SK-N-SH (cell line): ENCODE results near the gene ZBTB7B. TPM values are rescaled to one million over a fixed set of nuclear protein-coding genes. Genes with fewer than 3 reads are reported as not detected.
A peak's percentile ranks its signal among the peaks of the same experiment; 100 is the strongest.

Source experiments
- CTCF ChIA-PET: fragments of 300-600, 350-600 bp; formaldehyde crosslinking; extraction: SDS; loops from one replicate; lab custom pipeline; 2021; lab: Yijun Ruan, JAX
- POLR2A ChIA-PET: fragments of 350-600 bp; sonication (Branson Sonifier 250); formaldehyde crosslinking; extraction: SDS; loops from one replicate; lab custom pipeline; 2020; ENCODE audit warnings: antibody characterized with exemption, inconsistent platforms; lab: Yijun Ruan, JAX
- DNase-seq: peaks from one replicate; pipeline ENCODE4 v3.0.0; 2012
- H2AFZ ChIP-seq: fragments of 200-600 bp; sonication (generic); 2 replicates; pipeline ENCODE4 v1.8.1; 2016; ENCODE audit warnings: antibody characterized with exemption, mild to moderate bottlenecking, low read depth
- H3F3A ChIP-seq: fragments of 200-600 bp; sonication (generic); replicated peaks from 2 replicates; pipeline ENCODE3; 2016; ENCODE audit warnings: antibody characterized with exemption, mild to moderate bottlenecking; ENCODE audit not compliant: insufficient read depth
- H3K27ac ChIP-seq, 2 experiments: fragments of 200-500 bp in 1 of 2; fragments of 200-600 bp in 1 of 2; sonication (Bioruptor generic) in 1 of 2; sonication (generic), shearing (Covaris generic) in 1 of 2; 2 replicates each; pipeline versions ENCODE4 v1.5.1 to v1.6.1; 2014 to 2016; ENCODE audit warnings: low read depth in 2 of 2, inconsistent platforms in 1 of 2, low read length in 1 of 2, mild to moderate bottlenecking in 1 of 2, mixed read lengths in 1 of 2
- H3K27me3 ChIP-seq: fragments of 200-600 bp; sonication (generic), shearing (Covaris generic); 2 replicates; pipeline ENCODE4 v1.6.1; 2016; ENCODE audit warnings: mixed run types; ENCODE audit not compliant: insufficient read depth
- H3K36me3 ChIP-seq, 2 experiments: fragments of 200-500 bp in 1 of 2; fragments of 200-600 bp in 1 of 2; sonication (Bioruptor generic) in 1 of 2; sonication (generic) in 1 of 2; replicated peaks in 1 of 2; 2 replicates each; pipeline versions ENCODE3 to v1.5.1; 2014 to 2016; ENCODE audit warnings: low read length in 1 of 2, mild to moderate bottlenecking in 1 of 2; ENCODE audit not compliant: insufficient read depth in 2 of 2, control insufficient read depth in 1 of 2
- H3K4me1 ChIP-seq, 2 experiments: fragments of 200-500 bp in 1 of 2; fragments of 200-600 bp in 1 of 2; sonication (Bioruptor generic) in 1 of 2; sonication (generic), shearing (Covaris generic) in 1 of 2; 2 replicates each; pipeline versions ENCODE4 v1.5.1 to v1.6.1; 2014 to 2016; ENCODE audit warnings: low read depth in 1 of 2, low read length in 1 of 2, mixed run types in 1 of 2; ENCODE audit not compliant: insufficient read depth in 2 of 2, control insufficient read depth in 1 of 2
- H3K4me2 ChIP-seq: fragments of 200-600 bp; sonication (generic), shearing (Covaris generic); 2 replicates; pipeline ENCODE4 v1.6.1; 2017; ENCODE audit warnings: mixed run types
- H3K4me3 ChIP-seq, 2 experiments: fragments of 200-500 bp in 1 of 2; fragments of 200-600 bp in 1 of 2; sonication (Bioruptor generic) in 1 of 2; sonication (generic), shearing (Covaris generic) in 1 of 2; 2 replicates each; pipeline versions ENCODE4 v1.5.1 to v1.8.1; 2014 to 2016; ENCODE audit warnings: low read depth in 2 of 2, inconsistent platforms in 1 of 2, low read length in 1 of 2, mild to moderate bottlenecking in 1 of 2, mixed read lengths in 1 of 2, moderate library complexity in 1 of 2
- H3K79me2 ChIP-seq: fragments of 200-600 bp; sonication (generic); 2 replicates; pipeline ENCODE4 v1.8.1; 2017; ENCODE audit warnings: mild to moderate bottlenecking; ENCODE audit not compliant: insufficient read depth
- H3K9ac ChIP-seq: fragments of 200-600 bp; sonication (generic); 2 replicates; pipeline ENCODE4 v1.6.1; 2017; ENCODE audit warnings: mixed run types
- H3K9me2 ChIP-seq: fragments of 200-600 bp; sonication (generic); 2 replicates; pipeline ENCODE4 v1.6.1; 2017; ENCODE audit warnings: mixed run types
- H3K9me3 ChIP-seq: fragments of 200-600 bp; sonication (generic); 2 replicates; pipeline ENCODE4 v1.6.1; 2017; ENCODE audit warnings: mixed run types, mild to moderate bottlenecking, moderate library complexity
- H4K20me1 ChIP-seq: fragments of 200-600 bp; sonication (generic); 2 replicates; pipeline ENCODE4 v1.6.1; 2017; ENCODE audit warnings: mild to moderate bottlenecking, mixed run types; ENCODE audit not compliant: insufficient read depth
- EP300 ChIP-seq, 2 experiments: IDR thresholded peaks; 2 replicates each; pipeline versions ENCODE4 v1.4.0 to v1.6.1; 2012; ENCODE audit warnings: borderline replicate concordance in 1 of 2, low read depth in 1 of 2, low read length in 1 of 2
- FOSL2 ChIP-seq: IDR thresholded peaks from 2 replicates; pipeline ENCODE4 v1.4.0; 2012; ENCODE audit warnings: low read depth, mild to moderate bottlenecking, moderate library complexity, borderline replicate concordance
- FOXM1 ChIP-seq: IDR thresholded peaks from 2 replicates; pipeline ENCODE4 v1.4.0; 2012; ENCODE audit warnings: low read depth, mild to moderate bottlenecking
- GABPA ChIP-seq: IDR thresholded peaks from 2 replicates; pipeline ENCODE4 v1.4.0; 2012; ENCODE audit warnings: low read depth, mild to moderate bottlenecking
- GATA2 ChIP-seq: sonication (generic); formaldehyde crosslinking; IDR thresholded peaks from 2 replicates; pipeline ENCODE4 v1.5.0; 2020; ENCODE audit warnings: mild to moderate bottlenecking, missing genetic modification reagents
- MEF2A ChIP-seq: IDR thresholded peaks from 2 replicates; pipeline ENCODE4 v1.4.0; 2012; ENCODE audit warnings: low read depth, borderline replicate concordance
- POLR2AphosphoS5 ChIP-seq: IDR thresholded peaks from 2 replicates; pipeline ENCODE4 v1.6.1; 2012; ENCODE audit warnings: low read depth, low read length
- RAD21 ChIP-seq: IDR thresholded peaks from 2 replicates; pipeline ENCODE4 v1.6.1; 2012; ENCODE audit warnings: mild to moderate bottlenecking, low read length
- REST ChIP-seq: IDR thresholded peaks from 2 replicates; pipeline ENCODE4 v1.6.1; 2012; ENCODE audit warnings: mild to moderate bottlenecking, low read depth, low read length, moderate library complexity
- TAF1 ChIP-seq: IDR thresholded peaks from 2 replicates; pipeline ENCODE4 v1.6.1; 2012; ENCODE audit warnings: low read depth, mild to moderate bottlenecking, low read length, moderate library complexity, borderline replicate concordance
- TCF12 ChIP-seq: IDR thresholded peaks from 2 replicates; pipeline ENCODE4 v1.4.0; 2012
- TEAD4 ChIP-seq: IDR thresholded peaks from 2 replicates; pipeline ENCODE4 v1.4.0; 2012; ENCODE audit warnings: mild to moderate bottlenecking, borderline replicate concordance; ENCODE audit not compliant: insufficient read depth
- USF1 ChIP-seq: IDR thresholded peaks from 2 replicates; pipeline ENCODE4 v1.4.0; 2012; ENCODE audit warnings: low read depth, borderline replicate concordance
- USF2 ChIP-seq: fragments of 150-350 bp; IDR thresholded peaks from 2 replicates; pipeline ENCODE4 v1.6.1; 2017; ENCODE audit warnings: antibody characterized with exemption, low read length, low read depth, borderline replicate concordance
- WGBS: methylation state at CpG from one replicate; pipeline ENCODE4 v1.1.6; 2017; ENCODE audit warnings: low lambda C conversion rate; 5-methylcytosine and 5-hydroxymethylcytosine counted together
- polyA plus RNA-seq, 3 experiments: library from polyadenylated mRNA; depleted of rRNA; stranded (reverse); fragments of >200 nt; gene quantifications; 2 replicates each; pipeline ENCODE4 v1.2.3, GENCODE V29; 2012
- TF ChIP-seq, protein P1 (sequence below): fragments of 200-600 bp; sonication (generic); IDR thresholded peaks from 2 replicates; pipeline ENCODE4 v1.6.1; 2017; ENCODE audit warnings: antibody characterized with exemption, mild to moderate bottlenecking, moderate library complexity
- TF ChIP-seq, protein P2 (sequence below): IDR thresholded peaks from 2 replicates; pipeline ENCODE4; 2012

The ZBTB7B gene
- polyA plus RNA-seq (2012; rRNA removed) = 15.7 and 22.1 TPM in 2 replicates
- polyA plus RNA-seq (2012; cell fraction: cytosol; rRNA removed) = 5.6 and 9.5 TPM in 2 replicates
- polyA plus RNA-seq (2012; cell fraction: nucleus; rRNA removed) = 51.6 and 52.3 TPM in 2 replicates

- no peak for DNase-seq
- WGBS = under 1% methylated on average over 20 of the region's 35 CpGs
- H3K9ac ChIP-seq = peak within 1 kb of the TSS; percentile 86
- H4K20me1 ChIP-seq = no peaks in the 10 kb centered on the region; the same call in 1 of the 2 replicates
- peak within 1 kb of the TSS; percentile 92 to 96 for H3K27ac ChIP-seq
- peak within 1 kb of the TSS; percentile 70; the same call in 1 of the 2 replicates for H2AFZ ChIP-seq
- peaks cover 0 to 5% of the 10 kb centered on the region in 2 experiments for H3K36me3 ChIP-seq
- POLR2A ChIA-PET = no interaction called here
- H3K4me1 ChIP-seq = peaks cover 19 to 33% of the 10 kb centered on the region in 2 experiments
- H3K4me3 ChIP-seq = peak within 1 kb of the TSS; percentile 79 to 95
- H3K27me3 ChIP-seq = no peaks in the 10 kb centered on the region
- H3K9me3 ChIP-seq = no peaks in the 10 kb centered on the region
- H3K9me2 ChIP-seq = no peaks in the 10 kb centered on the region
- H3K4me2 ChIP-seq = peak within 1 kb of the TSS; percentile 100
- peaks cover 37% of the 10 kb centered on the region for H3K79me2 ChIP-seq
- TF ChIP-seq TAF1 (no peak), TEAD4 (no peak), FOSL2 (no peak), TCF12 (no peak)
- CTCF ChIA-PET = interaction anchor here (1.4 to 14.0 kb wide), 8 partner anchors 12 to 89 kb away, joined by 4 to 640 read pairs (median 10); partner anchors contain the start of genes CKS1B, FLAD1, PBXIP1 and PYGO2
- peaks cover 27% of the 10 kb centered on the region for H3F3A ChIP-seq
Measured at GRCh38 chr1:155002464-155003226, at the start of gene ZBTB7B. Gene ZBTB7B, plus strand, starts transcription at chr1:155002802. Its CDS starts 11,859 bp downstream, at chr1:155014661.

- Histone ChIP-seq H3K27ac (no peak overlapping the region), H2AFZ (no peak overlapping the region), H3F3A (peaks cover 12% of the 10 kb centered on the region), H3K9me2 (no peaks in the 10 kb centered on the region), H3K79me2 (no peaks in the 10 kb centered on the region), H3K36me3 (peaks cover 0 to 18% of the 10 kb centered on the region in 2 experiments), H3K9me3 (no peaks in the 10 kb centered on the region), H3K27me3 (no peaks in the 10 kb centered on the region), H3K9ac (no peak overlapping the region), H4K20me1 (no peaks in the 10 kb centered on the region), H3K4me2 (no peak overlapping the region), H3K4me1 (peaks cover 0 to 42% of the 10 kb centered on the region in 2 experiments; a peak in 3 of 4 replicates), H3K4me3 (no peak overlapping the region)
- 71% methylated on average over 2 of the region's 2 CpGs for WGBS
- ChIA-PET POLR2A (interaction anchor here (0.6 kb wide), 1 partner anchor 1027 kb away, joined by 7 read pairs; no protein-coding TSS in a partner anchor), CTCF (interaction anchor here (1.2 to 37.5 kb wide), 5 partner anchors 45 to 284 kb away, joined by 3 to 640 read pairs (median 6); partner anchors contain the start of genes LENEP and ZBTB7B)
- DNase-seq = no peak
- TF ChIP-seq RAD21 = no peak
- no peak for TF ChIP-seq FOXM1
- TF ChIP-seq, protein P1, sequence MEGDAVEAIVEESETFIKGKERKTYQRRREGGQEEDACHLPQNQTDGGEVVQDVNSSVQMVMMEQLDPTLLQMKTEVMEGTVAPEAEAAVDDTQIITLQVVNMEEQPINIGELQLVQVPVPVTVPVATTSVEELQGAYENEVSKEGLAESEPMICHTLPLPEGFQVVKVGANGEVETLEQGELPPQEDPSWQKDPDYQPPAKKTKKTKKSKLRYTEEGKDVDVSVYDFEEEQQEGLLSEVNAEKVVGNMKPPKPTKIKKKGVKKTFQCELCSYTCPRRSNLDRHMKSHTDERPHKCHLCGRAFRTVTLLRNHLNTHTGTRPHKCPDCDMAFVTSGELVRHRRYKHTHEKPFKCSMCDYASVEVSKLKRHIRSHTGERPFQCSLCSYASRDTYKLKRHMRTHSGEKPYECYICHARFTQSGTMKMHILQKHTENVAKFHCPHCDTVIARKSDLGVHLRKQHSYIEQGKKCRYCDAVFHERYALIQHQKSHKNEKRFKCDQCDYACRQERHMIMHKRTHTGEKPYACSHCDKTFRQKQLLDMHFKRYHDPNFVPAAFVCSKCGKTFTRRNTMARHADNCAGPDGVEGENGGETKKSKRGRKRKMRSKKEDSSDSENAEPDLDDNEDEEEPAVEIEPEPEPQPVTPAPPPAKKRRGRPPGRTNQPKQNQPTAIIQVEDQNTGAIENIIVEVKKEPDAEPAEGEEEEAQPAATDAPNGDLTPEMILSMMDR = no peak
- no peak for TF ChIP-seq FOSL2
- TF ChIP-seq MEF2A = no peak
- TF ChIP-seq GATA2 = no peak
- no peak for TF ChIP-seq TAF1
- no peak for TF ChIP-seq GABPA
- TF ChIP-seq EP300 (IDR thresholded peaks at IDR 0.05; ENCODE audit: borderline replicate concordance in 1 of 2, low read depth in 1 of 2, low read length in 1 of 2) = no peak
- TF ChIP-seq REST = no peak
- TF ChIP-seq POLR2AphosphoS5 = no peak
- TF ChIP-seq, protein P2, sequence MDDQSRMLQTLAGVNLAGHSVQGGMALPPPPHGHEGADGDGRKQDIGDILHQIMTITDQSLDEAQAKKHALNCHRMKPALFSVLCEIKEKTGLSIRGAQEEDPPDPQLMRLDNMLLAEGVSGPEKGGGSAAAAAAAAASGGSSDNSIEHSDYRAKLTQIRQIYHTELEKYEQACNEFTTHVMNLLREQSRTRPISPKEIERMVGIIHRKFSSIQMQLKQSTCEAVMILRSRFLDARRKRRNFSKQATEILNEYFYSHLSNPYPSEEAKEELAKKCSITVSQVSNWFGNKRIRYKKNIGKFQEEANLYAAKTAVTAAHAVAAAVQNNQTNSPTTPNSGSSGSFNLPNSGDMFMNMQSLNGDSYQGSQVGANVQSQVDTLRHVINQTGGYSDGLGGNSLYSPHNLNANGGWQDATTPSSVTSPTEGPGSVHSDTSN = no peak
- TF ChIP-seq USF2 = no peak
- TF ChIP-seq USF1 = no peak
Measured at GRCh38 chr1:154953611-154954038, 49.0 kb upstream of the ZBTB7B start.
